HepG2 (cell line): ENCODE measurements around the gene INF2. TPM values are rescaled to one million over a fixed set of nuclear protein-coding genes. Genes with fewer than 3 reads are reported as not detected.

Source experiments
- CENPX ChIP-seq: sonication (generic); formaldehyde crosslinking; IDR thresholded peaks from 2 replicates; pipeline ENCODE4 v1.9.0; 2021; ENCODE audit warnings: mild to moderate bottlenecking, missing genetic modification reagents, moderate library complexity
- CHD4 ChIP-seq: fragments of 200-600 bp; sonication (generic); IDR thresholded peaks from 2 replicates; pipeline ENCODE4 v1.7.0; 2017; ENCODE audit warnings: mild to moderate bottlenecking, low read length, borderline replicate concordance
- FOSL2 ChIP-seq: sonication (generic); formaldehyde crosslinking; IDR thresholded peaks from 2 replicates; pipeline ENCODE4 v1.4.0; 2020; ENCODE audit warnings: missing genetic modification reagents
- KMT2A ChIP-seq: sonication (generic); formaldehyde crosslinking; IDR thresholded peaks from 2 replicates; pipeline ENCODE4 v1.4.0; 2020; ENCODE audit warnings: missing genetic modification reagents
- MLLT10 ChIP-seq: sonication (generic); formaldehyde crosslinking; IDR thresholded peaks from 2 replicates; pipeline ENCODE4 v1.4.0; 2020; ENCODE audit warnings: missing genetic modification reagents
- REL ChIP-seq: sonication (generic); formaldehyde crosslinking; conservative IDR thresholded peaks from 2 replicates; pipeline ENCODE4 v1.8.0; 2022; ENCODE audit warnings: mild to moderate bottlenecking, missing genetic modification reagents, moderate library complexity
- RFXAP ChIP-seq: sonication (generic); formaldehyde crosslinking; IDR thresholded peaks from 2 replicates; pipeline ENCODE4 v1.4.0; 2020; ENCODE audit warnings: missing genetic modification reagents, borderline replicate concordance
- SIN3B ChIP-seq: fragments of 150-350 bp; IDR thresholded peaks from 2 replicates; pipeline ENCODE4 v1.6.1; 2014; ENCODE audit warnings: low read length
- ZNF441 ChIP-seq: sonication (generic); formaldehyde crosslinking; IDR thresholded peaks from 2 replicates; pipeline ENCODE4 v1.7.0; 2021; ENCODE audit warnings: missing genetic modification reagents, borderline replicate concordance
- ZNF660 ChIP-seq: sonication (generic); formaldehyde crosslinking; IDR thresholded peaks from 2 replicates; pipeline ENCODE4 v1.5.1; 2020; ENCODE audit warnings: mild to moderate bottlenecking, low read depth, missing genetic modification reagents, borderline replicate concordance
- ZNF747 ChIP-seq: sonication (generic); formaldehyde crosslinking; IDR thresholded peaks from 2 replicates; pipeline ENCODE4 v1.8.1; 2023; ENCODE audit warnings: missing genetic modification reagents, mild to moderate bottlenecking, borderline replicate concordance
- ZNF776 ChIP-seq: sonication (generic); formaldehyde crosslinking; IDR thresholded peaks from 2 replicates; pipeline ENCODE4 v1.4.0; 2020; ENCODE audit warnings: mild to moderate bottlenecking, missing genetic modification reagents
- polyA plus RNA-seq, 8 experiments: library from polyadenylated mRNA; depleted of rRNA in 3 of 8; stranded (reverse) in 7 of 8; unstranded in 1 of 8; fragments of >200 nt; fragmentation: Illumina TruSeq in 4 of 8; extraction: Trizol in 4 of 8; gene quantifications; 2 replicates each; pipeline versions ENCODE4 v1.2.1 to v1.2.3, GENCODE V29; 2011 to 2016; ENCODE audit warnings: low read depth in 4 of 8, missing spikeins in 1 of 8, mixed read lengths in 1 of 8; ENCODE audit not compliant: insufficient read depth in 1 of 8
- total RNA-seq, 5 experiments: library from RNA; depleted of rRNA; stranded (reverse); fragments of >200 nt; fragmentation: Illumina TruSeq; extraction: Trizol; gene quantifications; 2 replicates each; pipeline ENCODE4 v1.2.3, GENCODE V29; 2016; ENCODE audit warnings: low read depth in 1 of 5
- TF ChIP-seq, protein P1 (sequence below): sonication (generic); formaldehyde crosslinking; IDR thresholded peaks from 2 replicates; pipeline ENCODE4 v1.4.0; 2020; ENCODE audit warnings: mild to moderate bottlenecking, missing genetic modification reagents
- TF ChIP-seq, protein P2 (sequence below): sonication (generic); formaldehyde crosslinking; IDR thresholded peaks from 2 replicates; pipeline ENCODE4 v1.4.0; 2020; ENCODE audit warnings: missing genetic modification reagents
- TF ChIP-seq, protein P3 (sequence below): sonication (generic); formaldehyde crosslinking; IDR thresholded peaks from 2 replicates; pipeline ENCODE4 v1.5.0; 2020; ENCODE audit warnings: mild to moderate bottlenecking, missing genetic modification reagents, borderline replicate concordance

The INF2 gene
- total and polyA plus RNA-seq, 2 of the 13 experiments (the other 11 are each of a cell fraction or from before 2014, with no cell fraction given): 16.4 to 26.4 TPM

DNA sequence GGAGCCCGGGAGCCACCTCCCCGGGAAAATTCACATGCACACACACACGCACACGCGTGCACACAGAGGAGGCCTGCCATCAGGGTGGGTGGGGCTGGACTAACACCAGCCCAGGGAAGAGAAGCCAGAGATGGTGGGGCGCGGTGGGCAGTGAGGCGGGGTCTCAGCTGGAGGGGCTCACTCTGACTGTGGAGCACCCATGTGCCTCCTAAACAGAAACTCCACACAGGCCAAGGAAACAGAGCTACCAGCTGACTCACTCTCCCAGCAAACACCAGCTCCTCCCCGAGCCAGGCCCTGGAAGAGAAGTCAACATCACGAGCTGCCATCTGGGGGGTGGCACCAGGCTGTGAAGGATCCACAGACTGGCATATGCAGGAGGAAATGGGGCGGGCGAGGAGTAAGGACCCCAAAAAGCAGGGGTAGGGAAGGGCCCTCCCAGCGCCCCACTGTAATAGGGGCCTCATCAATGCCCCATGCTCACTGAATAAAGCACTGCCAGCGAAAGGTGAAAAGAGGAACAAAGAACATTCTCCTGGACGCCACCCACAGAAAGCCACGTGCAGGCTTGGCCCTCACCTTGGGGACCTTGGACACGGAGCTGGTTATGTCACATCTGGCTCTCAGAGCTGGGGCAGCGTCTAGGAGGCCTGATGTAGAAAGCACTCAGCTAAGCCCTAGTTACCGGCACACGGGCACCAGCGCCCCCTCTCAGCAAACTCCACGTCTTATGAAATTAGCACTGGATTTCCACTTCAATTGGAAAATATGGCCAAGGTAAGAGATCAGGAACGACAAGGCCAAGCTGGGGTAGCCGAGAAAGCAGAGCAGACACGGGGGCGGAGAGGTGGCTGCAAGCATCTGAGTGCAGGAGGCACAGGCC lies 8.4 kb upstream of the INF2 start (continued):
- TF ChIP-seq, protein P1, sequence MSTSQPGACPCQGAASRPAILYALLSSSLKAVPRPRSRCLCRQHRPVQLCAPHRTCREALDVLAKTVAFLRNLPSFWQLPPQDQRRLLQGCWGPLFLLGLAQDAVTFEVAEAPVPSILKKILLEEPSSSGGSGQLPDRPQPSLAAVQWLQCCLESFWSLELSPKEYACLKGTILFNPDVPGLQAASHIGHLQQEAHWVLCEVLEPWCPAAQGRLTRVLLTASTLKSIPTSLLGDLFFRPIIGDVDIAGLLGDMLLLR (CRISPR knock-in tag): no peak
- TF ChIP-seq CHD4 (no peak), ZNF776 (no peak), SIN3B (no peak), FOSL2 (peak; percentile 30; the same call in 1 of the 2 replicates), REL (CRISPR knock-in tag) (no peak), ZNF441 (CRISPR knock-in tag) (no peak), ZNF747 (CRISPR knock-in tag) (no peak), MLLT10 (no peak), ZNF660 (CRISPR knock-in tag) (no peak), RFXAP (CRISPR knock-in tag) (no peak), KMT2A (CRISPR knock-in tag) (no peak), CENPX (CRISPR knock-in tag) (no peak)
- TF ChIP-seq, protein P2, sequence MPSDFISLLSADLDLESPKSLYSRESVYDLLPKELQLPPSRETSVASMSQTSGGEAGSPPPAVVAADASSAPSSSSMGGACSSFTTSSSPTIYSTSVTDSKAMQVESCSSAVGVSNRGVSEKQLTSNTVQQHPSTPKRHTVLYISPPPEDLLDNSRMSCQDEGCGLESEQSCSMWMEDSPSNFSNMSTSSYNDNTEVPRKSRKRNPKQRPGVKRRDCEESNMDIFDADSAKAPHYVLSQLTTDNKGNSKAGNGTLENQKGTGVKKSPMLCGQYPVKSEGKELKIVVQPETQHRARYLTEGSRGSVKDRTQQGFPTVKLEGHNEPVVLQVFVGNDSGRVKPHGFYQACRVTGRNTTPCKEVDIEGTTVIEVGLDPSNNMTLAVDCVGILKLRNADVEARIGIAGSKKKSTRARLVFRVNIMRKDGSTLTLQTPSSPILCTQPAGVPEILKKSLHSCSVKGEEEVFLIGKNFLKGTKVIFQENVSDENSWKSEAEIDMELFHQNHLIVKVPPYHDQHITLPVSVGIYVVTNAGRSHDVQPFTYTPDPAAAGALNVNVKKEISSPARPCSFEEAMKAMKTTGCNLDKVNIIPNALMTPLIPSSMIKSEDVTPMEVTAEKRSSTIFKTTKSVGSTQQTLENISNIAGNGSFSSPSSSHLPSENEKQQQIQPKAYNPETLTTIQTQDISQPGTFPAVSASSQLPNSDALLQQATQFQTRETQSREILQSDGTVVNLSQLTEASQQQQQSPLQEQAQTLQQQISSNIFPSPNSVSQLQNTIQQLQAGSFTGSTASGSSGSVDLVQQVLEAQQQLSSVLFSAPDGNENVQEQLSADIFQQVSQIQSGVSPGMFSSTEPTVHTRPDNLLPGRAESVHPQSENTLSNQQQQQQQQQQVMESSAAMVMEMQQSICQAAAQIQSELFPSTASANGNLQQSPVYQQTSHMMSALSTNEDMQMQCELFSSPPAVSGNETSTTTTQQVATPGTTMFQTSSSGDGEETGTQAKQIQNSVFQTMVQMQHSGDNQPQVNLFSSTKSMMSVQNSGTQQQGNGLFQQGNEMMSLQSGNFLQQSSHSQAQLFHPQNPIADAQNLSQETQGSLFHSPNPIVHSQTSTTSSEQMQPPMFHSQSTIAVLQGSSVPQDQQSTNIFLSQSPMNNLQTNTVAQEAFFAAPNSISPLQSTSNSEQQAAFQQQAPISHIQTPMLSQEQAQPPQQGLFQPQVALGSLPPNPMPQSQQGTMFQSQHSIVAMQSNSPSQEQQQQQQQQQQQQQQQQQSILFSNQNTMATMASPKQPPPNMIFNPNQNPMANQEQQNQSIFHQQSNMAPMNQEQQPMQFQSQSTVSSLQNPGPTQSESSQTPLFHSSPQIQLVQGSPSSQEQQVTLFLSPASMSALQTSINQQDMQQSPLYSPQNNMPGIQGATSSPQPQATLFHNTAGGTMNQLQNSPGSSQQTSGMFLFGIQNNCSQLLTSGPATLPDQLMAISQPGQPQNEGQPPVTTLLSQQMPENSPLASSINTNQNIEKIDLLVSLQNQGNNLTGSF (CRISPR knock-in tag): no peak
- TF ChIP-seq, protein P3, sequence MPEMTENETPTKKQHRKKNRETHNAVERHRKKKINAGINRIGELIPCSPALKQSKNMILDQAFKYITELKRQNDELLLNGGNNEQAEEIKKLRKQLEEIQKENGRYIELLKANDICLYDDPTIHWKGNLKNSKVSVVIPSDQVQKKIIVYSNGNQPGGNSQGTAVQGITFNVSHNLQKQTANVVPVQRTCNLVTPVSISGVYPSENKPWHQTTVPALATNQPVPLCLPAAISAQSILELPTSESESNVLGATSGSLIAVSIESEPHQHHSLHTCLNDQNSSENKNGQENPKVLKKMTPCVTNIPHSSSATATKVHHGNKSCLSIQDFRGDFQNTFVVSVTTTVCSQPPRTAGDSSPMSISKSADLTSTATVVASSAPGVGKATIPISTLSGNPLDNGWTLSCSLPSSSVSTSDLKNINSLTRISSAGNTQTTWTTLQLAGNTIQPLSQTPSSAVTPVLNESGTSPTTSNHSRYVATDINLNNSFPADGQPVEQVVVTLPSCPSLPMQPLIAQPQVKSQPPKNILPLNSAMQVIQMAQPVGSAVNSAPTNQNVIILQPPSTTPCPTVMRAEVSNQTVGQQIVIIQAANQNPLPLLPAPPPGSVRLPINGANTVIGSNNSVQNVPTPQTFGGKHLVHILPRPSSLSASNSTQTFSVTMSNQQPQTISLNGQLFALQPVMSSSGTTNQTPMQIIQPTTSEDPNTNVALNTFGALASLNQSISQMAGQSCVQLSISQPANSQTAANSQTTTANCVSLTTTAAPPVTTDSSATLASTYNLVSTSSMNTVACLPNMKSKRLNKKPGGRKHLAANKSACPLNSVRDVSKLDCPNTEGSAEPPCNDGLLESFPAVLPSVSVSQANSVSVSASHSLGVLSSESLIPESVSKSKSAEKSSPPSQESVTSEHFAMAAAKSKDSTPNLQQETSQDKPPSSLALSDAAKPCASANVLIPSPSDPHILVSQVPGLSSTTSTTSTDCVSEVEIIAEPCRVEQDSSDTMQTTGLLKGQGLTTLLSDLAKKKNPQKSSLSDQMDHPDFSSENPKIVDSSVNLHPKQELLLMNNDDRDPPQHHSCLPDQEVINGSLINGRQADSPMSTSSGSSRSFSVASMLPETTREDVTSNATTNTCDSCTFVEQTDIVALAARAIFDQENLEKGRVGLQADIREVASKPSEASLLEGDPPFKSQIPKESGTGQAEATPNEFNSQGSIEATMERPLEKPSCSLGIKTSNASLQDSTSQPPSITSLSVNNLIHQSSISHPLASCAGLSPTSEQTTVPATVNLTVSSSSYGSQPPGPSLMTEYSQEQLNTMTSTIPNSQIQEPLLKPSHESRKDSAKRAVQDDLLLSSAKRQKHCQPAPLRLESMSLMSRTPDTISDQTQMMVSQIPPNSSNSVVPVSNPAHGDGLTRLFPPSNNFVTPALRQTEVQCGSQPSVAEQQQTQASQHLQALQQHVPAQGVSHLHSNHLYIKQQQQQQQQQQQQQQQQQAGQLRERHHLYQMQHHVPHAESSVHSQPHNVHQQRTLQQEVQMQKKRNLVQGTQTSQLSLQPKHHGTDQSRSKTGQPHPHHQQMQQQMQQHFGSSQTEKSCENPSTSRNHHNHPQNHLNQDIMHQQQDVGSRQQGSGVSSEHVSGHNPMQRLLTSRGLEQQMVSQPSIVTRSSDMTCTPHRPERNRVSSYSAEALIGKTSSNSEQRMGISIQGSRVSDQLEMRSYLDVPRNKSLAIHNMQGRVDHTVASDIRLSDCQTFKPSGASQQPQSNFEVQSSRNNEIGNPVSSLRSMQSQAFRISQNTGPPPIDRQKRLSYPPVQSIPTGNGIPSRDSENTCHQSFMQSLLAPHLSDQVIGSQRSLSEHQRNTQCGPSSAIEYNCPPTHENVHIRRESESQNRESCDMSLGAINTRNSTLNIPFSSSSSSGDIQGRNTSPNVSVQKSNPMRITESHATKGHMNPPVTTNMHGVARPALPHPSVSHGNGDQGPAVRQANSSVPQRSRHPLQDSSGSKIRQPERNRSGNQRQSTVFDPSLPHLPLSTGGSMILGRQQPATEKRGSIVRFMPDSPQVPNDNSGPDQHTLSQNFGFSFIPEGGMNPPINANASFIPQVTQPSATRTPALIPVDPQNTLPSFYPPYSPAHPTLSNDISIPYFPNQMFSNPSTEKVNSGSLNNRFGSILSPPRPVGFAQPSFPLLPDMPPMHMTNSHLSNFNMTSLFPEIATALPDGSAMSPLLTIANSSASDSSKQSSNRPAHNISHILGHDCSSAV (CRISPR knock-in tag): no peak
